H1 (cell line): ENCODE data around the gene TSC1.

Experiments used
- CHD2 ChIP-seq: IDR thresholded peaks from 2 replicates; pipeline ENCODE4 v1.6.1; 2012; ENCODE audit warnings: low read length, improper control_type of control experiment
- CTCF ChIP-seq, 3 experiments: IDR thresholded peaks; 1 replicate in 2 of 3; 2 replicates in 1 of 3; pipeline versions ENCODE4 v1.5.1 to v1.6.1; 2011; ENCODE audit warnings: low read length in 3 of 3, mild to moderate bottlenecking in 3 of 3, inconsistent platforms in 2 of 3, low read depth in 1 of 3, moderate library complexity in 1 of 3; ENCODE audit not compliant: insufficient read depth in 1 of 3; ENCODE audit errors: control extremely low read depth in 1 of 3
- HDAC6 ChIP-seq: IDR thresholded peaks from one replicate; pipeline ENCODE4 v1.7.1; 2012; ENCODE audit warnings: low read depth, mild to moderate bottlenecking, inconsistent platforms, low read length, moderate library complexity

- TF ChIP-seq CTCF (IDR thresholded peaks at IDR 0.05; ENCODE audit: control extremely low read depth in 1 of 3, insufficient read depth in 1 of 3, low read depth in 1 of 3, low read length in 3 of 3) (no peak), HDAC6 (no peak), CHD2 (no peak)
These were observed 24.7 kb downstream of the TSC1 start for GRCh38 chr9:132919614-132920268.
